KMS-11 (cell line): ENCODE measurements around the gene LAD1.

ENCODE experiments used
- H2AFZ ChIP-seq: fragments of 200-600 bp; sonication (generic); 2 replicates; pipeline ENCODE4 v1.6.1; 2016; ENCODE audit warnings: antibody characterized with exemption, mixed run types, low read depth
- H3K27ac ChIP-seq: fragments of 200-600 bp; sonication (generic); 2 replicates; pipeline ENCODE4 v1.6.1; 2016; ENCODE audit warnings: mild to moderate bottlenecking, mixed run types
- H3K27me3 ChIP-seq: fragments of 200-600 bp; sonication (generic); 2 replicates; pipeline ENCODE4 v1.6.1; 2017; ENCODE audit warnings: mild to moderate bottlenecking, low read depth, mixed run types, moderate library complexity; ENCODE audit not compliant: insufficient read depth
- H3K36me3 ChIP-seq: fragments of 200-600 bp; sonication (generic); 2 replicates; pipeline ENCODE4 v1.6.1; 2017; ENCODE audit warnings: mild to moderate bottlenecking, mixed run types; ENCODE audit not compliant: insufficient read depth
- H3K4me1 ChIP-seq: fragments of 200-600 bp; sonication (generic); 2 replicates; pipeline ENCODE4 v1.6.1; 2016; ENCODE audit warnings: mild to moderate bottlenecking, low read depth, mixed run types; ENCODE audit not compliant: poor library complexity, severe bottlenecking
- H3K4me2 ChIP-seq: fragments of 200-600 bp; sonication (generic); 2 replicates; pipeline ENCODE4 v1.7.0; 2016; ENCODE audit warnings: mild to moderate bottlenecking, mixed run types
- H3K4me3 ChIP-seq: fragments of 200-600 bp; sonication (generic); IDR thresholded peaks from 2 replicates; pipeline ENCODE4 v1.6.1; 2017; ENCODE audit warnings: low read depth, low read length, mixed read lengths; ENCODE audit not compliant: insufficient read depth
- H3K79me2 ChIP-seq: fragments of 200-600 bp; sonication (generic); 2 replicates; pipeline ENCODE4 v1.6.1; 2016; ENCODE audit warnings: low read depth, mixed run types; ENCODE audit not compliant: insufficient read depth
- H3K9ac ChIP-seq: fragments of 200-600 bp; sonication (generic); 2 replicates; pipeline ENCODE4 v1.6.1; 2016; ENCODE audit warnings: mild to moderate bottlenecking, mixed run types
- H4K20me1 ChIP-seq: fragments of 200-600 bp; sonication (generic); 2 replicates; pipeline ENCODE4 v1.6.1; 2016; ENCODE audit warnings: mild to moderate bottlenecking, mixed run types; ENCODE audit not compliant: insufficient read depth
- CTCF ChIP-seq: fragments of 200-600 bp; sonication (generic); conservative IDR thresholded peaks from 2 replicates; pipeline ENCODE4 v1.6.1; 2017; ENCODE audit warnings: low read depth, mild to moderate bottlenecking, antibody characterized with exemption, low read length, moderate library complexity, mixed read lengths

The LAD1 gene

GRCh38 chr1:201405484-201405831 is 6.3 kb upstream of the LAD1 start:
- no peaks in the 10 kb centered on the region for H4K20me1 ChIP-seq
- H3K4me2 ChIP-seq = no peak overlapping the region
- peaks cover 18% of the 10 kb centered on the region for H3K27me3 ChIP-seq
- TF ChIP-seq CTCF = no peak
- no peaks in the 10 kb centered on the region for H3K36me3 ChIP-seq
- no peak overlapping the region for H3K4me3 ChIP-seq
- H3K79me2 ChIP-seq = no peaks in the 10 kb centered on the region
- H3K4me1 ChIP-seq = no peaks in the 10 kb centered on the region
- no peak overlapping the region for H3K9ac ChIP-seq
- no peak overlapping the region for H3K27ac ChIP-seq
- no peak overlapping the region for H2AFZ ChIP-seq

GRCh38 chr1:201404722-201405483 is 5.8 kb upstream of the LAD1 start:
- peaks cover 15% of the 10 kb centered on the region for H3K27me3 ChIP-seq
- no peak overlapping the region for H2AFZ ChIP-seq
- H3K36me3 ChIP-seq = no peaks in the 10 kb centered on the region
- no peaks in the 10 kb centered on the region for H4K20me1 ChIP-seq
- no peak overlapping the region for H3K9ac ChIP-seq
- H3K27ac ChIP-seq = no peak overlapping the region
- no peaks in the 10 kb centered on the region for H3K4me1 ChIP-seq
- no peak overlapping the region for H3K4me3 ChIP-seq
- H3K4me2 ChIP-seq = no peak overlapping the region
- TF ChIP-seq CTCF = no peak
- no peaks in the 10 kb centered on the region for H3K79me2 ChIP-seq

GRCh38 chr1:201404055-201404454 is 4.9 kb upstream of the LAD1 start:
- H3K36me3 ChIP-seq = no peaks in the 10 kb centered on the region
- no peak overlapping the region for H3K27ac ChIP-seq
- H3K4me1 ChIP-seq = no peaks in the 10 kb centered on the region
- H4K20me1 ChIP-seq = no peaks in the 10 kb centered on the region
- H2AFZ ChIP-seq = no peak overlapping the region
- H3K79me2 ChIP-seq = no peaks in the 10 kb centered on the region
- no peak overlapping the region for H3K4me2 ChIP-seq
- H3K4me3 ChIP-seq = no peak overlapping the region
- no peak for TF ChIP-seq CTCF
- H3K27me3 ChIP-seq = peaks cover 9% of the 10 kb centered on the region
- no peak overlapping the region for H3K9ac ChIP-seq

GRCh38 chr1:201403359-201403758 is 4.2 kb upstream of the LAD1 start:
- peaks cover 9% of the 10 kb centered on the region for H3K27me3 ChIP-seq

More at GRCh38 chr1:201403359-201403758, 4.2 kb upstream of the LAD1 start:
- H2AFZ ChIP-seq = no peak overlapping the region
- no peak overlapping the region for H3K4me3 ChIP-seq
- no peaks in the 10 kb centered on the region for H3K4me1 ChIP-seq
- no peaks in the 10 kb centered on the region for H3K36me3 ChIP-seq
- no peak overlapping the region for H3K4me2 ChIP-seq
- H3K79me2 ChIP-seq = no peaks in the 10 kb centered on the region
- no peaks in the 10 kb centered on the region for H4K20me1 ChIP-seq
- no peak for TF ChIP-seq CTCF
- H3K9ac ChIP-seq = no peak overlapping the region
- no peak overlapping the region for H3K27ac ChIP-seq
